Measurements from ENCODE around the gene NTN3. TPM values are rescaled to one million over a fixed set of nuclear protein-coding genes. Genes with fewer than 3 reads are reported as not detected.
"Not testable (repeated sequence)": the region's sequence is repeated elsewhere in the genome, so short reads cannot be mapped to it uniquely, and the experiment has no call there.

The NTN3 gene
- total RNA-seq, 3 donors from 2014 or later (not counting 1 experiment from before 2014, with no cell fraction given) = not detected

DNA sequence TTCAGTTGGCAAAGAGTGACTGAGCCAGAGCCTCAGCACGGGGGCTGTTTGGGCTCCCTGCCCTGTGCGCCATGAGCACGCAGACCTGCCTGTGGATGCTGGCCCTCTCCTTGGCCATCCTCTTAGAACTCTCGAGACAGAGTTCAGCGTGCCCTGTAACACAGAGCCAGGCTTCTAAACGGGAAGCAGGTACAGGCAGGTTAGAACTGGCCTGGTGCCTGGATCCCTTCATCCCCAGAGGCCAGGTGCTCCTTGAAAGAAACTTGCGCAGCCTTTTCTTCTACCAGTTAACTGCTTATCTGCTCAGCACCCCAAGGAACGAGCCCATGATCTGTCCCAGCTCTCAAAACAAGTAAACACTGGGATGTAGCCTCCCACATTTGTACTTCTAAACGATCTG lies 35.0 kb upstream of the NTN3 start:
- Mint-ChIP-seq H3K27me3 (ENCODE audit: low read depth in 2 of 2) (no peaks in the 10 kb centered on the region), H3K27ac (peak overlapping the region in 1 of 2 donors; percentile 88), H3K9me3 (no peaks in the 10 kb centered on the region), H3K36me3 (no peaks in the 10 kb centered on the region), H3K4me1 (peaks cover 17 to 19% of the 10 kb centered on the region in 2 donors), H3K4me3 (no peak overlapping the region)
- intact Hi-C loops (cut with micrococcal nuclease) = no loop called here
- Histone ChIP-seq H3K27ac (ENCODE audit: low read length) (no peak overlapping the region), H3K9me3 (ENCODE audit: control insufficient read depth, insufficient read depth, low read length) (no peaks in the 10 kb centered on the region), H3K36me3 (ENCODE audit: control insufficient read depth, insufficient read depth, low read length) (peaks cover 17% of the 10 kb centered on the region), H3K27me3 (ENCODE audit: control insufficient read depth, insufficient read depth, low read length) (no peaks in the 10 kb centered on the region), H3K4me1 (ENCODE audit: control insufficient read depth, insufficient read depth, low read length) (peaks cover 39% of the 10 kb centered on the region), H3K4me3 (ENCODE audit: low read length) (no peak overlapping the region)
- DNase-seq (no peak), ATAC-seq (no peak)
- WGBS (ENCODE audit: insufficient coverage) = 99% methylated on average over 9 of the region's 9 CpGs
- no peak for TF ChIP-seq CTCF (IDR thresholded peaks at IDR 0.05)

DNA sequence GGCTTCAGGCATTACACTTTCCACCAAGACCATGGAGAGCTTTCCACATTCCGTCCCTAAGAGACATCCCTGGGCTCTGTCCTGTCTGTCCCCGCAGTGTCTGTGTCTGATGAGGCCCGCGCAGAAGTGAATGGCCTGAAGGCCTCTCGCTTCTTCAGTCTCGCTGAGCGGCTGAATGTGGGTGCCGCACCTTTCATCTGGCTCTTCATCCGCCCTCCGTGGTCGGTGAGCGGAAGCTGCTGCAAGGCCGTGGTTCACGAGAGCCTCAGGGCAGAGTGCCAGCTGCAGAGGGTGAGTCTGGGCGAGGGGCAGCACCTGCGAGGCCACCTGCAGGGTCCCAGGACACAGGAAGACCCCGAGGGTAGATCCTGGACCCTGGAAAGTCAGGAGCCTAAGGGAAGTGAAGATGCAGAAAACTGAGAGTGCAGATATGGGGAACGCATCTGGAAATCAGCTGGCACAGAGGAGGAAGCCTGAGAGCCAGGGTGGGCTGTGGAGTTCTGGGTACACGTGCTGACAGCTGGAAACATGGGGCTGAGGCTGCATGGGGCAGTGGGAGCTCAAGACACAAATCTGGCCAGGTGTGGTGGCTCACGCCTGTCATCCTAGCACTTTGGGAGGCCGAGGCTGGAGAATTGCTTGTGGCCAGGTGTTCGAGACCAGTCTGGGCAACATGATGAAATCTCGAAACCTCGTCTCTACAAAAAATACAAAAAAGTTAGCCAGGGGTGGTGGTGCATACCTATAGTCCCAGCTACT lies 33.9 kb upstream of the NTN3 start:
- intact Hi-C loops (cut with micrococcal nuclease) = no loop called here
- Histone ChIP-seq H3K4me3 (ENCODE audit: low read length) (no peak overlapping the region), H3K9me3 (ENCODE audit: control insufficient read depth, insufficient read depth, low read length) (no peaks in the 10 kb centered on the region), H3K4me1 (ENCODE audit: control insufficient read depth, insufficient read depth, low read length) (peaks cover 39% of the 10 kb centered on the region), H3K27ac (ENCODE audit: low read length) (peak overlapping the region; percentile 48), H3K36me3 (ENCODE audit: control insufficient read depth, insufficient read depth, low read length) (peaks cover 16% of the 10 kb centered on the region), H3K27me3 (ENCODE audit: control insufficient read depth, insufficient read depth, low read length) (no peaks in the 10 kb centered on the region)
- Mint-ChIP-seq H3K4me1 (peaks cover 17 to 19% of the 10 kb centered on the region in 2 donors), H3K36me3 (no peaks in the 10 kb centered on the region), H3K9me3 (no peaks in the 10 kb centered on the region), H3K4me3 (peak overlapping the region; percentile 67), H3K27ac (peak overlapping the region; percentile 80 to 88), H3K27me3 (ENCODE audit: low read depth in 2 of 2) (no peaks in the 10 kb centered on the region)
- WGBS (ENCODE audit: insufficient coverage) = 84% methylated on average over 24 of the region's 24 CpGs
- peak; percentile 44 to 82 (median 72) for ATAC-seq
- no peak for DNase-seq
- no peak for TF ChIP-seq CTCF (IDR thresholded peaks at IDR 0.05)

- Histone ChIP-seq H3K4me3 (ENCODE audit: low read length) (no peak overlapping the region), H3K27ac (ENCODE audit: low read length) (no peak overlapping the region), H3K36me3 (ENCODE audit: control insufficient read depth, insufficient read depth, low read length) (peaks cover 7% of the 10 kb centered on the region), H3K9me3 (ENCODE audit: control insufficient read depth, insufficient read depth, low read length) (no peaks in the 10 kb centered on the region), H3K4me1 (ENCODE audit: control insufficient read depth, insufficient read depth, low read length) (peaks cover 39% of the 10 kb centered on the region), H3K27me3 (ENCODE audit: control insufficient read depth, insufficient read depth, low read length) (no peaks in the 10 kb centered on the region)
- H3K4me1 Mint-ChIP-seq = peaks cover 17 to 19% of the 10 kb centered on the region in 2 donors
- no peak overlapping the region for H3K4me3 Mint-ChIP-seq
- no peak for ATAC-seq
- H3K27me3 Mint-ChIP-seq (ENCODE audit: low read depth in 2 of 2) = no peaks in the 10 kb centered on the region
- intact Hi-C loops (cut with micrococcal nuclease) = no loop called here
- no peak for DNase-seq
- no peak overlapping the region for H3K27ac Mint-ChIP-seq
- no peaks in the 10 kb centered on the region for H3K9me3 Mint-ChIP-seq
- no peaks in the 10 kb centered on the region for H3K36me3 Mint-ChIP-seq
- 97% methylated on average over 14 of the region's 14 CpGs for WGBS (ENCODE audit: insufficient coverage)
- TF ChIP-seq CTCF (IDR thresholded peaks at IDR 0.05) = no peak
These were observed 33.0 kb upstream of the NTN3 start for GRCh38 chr16:2438121-2438520.

DNA sequence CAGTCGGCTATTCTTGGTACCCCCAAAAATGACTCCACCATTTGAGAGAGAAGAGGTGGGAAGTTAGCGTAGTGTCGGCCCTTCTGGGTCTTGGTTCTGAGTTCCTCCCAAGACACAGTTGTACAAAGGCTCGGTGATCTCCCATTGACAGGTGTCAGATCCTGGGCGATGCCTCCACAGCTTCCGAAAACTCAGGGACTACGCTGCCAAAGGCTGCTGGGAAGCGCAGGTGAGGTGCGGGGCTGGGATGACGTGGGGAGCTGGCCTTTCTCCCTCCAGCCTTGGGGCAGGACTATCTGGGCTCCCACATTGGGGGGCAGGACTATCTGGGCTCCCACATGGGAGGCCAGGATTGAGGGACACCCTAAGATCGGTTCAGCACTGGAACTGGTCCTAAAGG lies 31.5 kb upstream of the NTN3 start:
- Mint-ChIP-seq H3K27ac (peak overlapping the region; percentile 78 to 79), H3K4me3 (no peak overlapping the region), H3K36me3 (no peaks in the 10 kb centered on the region), H3K27me3 (ENCODE audit: low read depth in 2 of 2) (no peaks in the 10 kb centered on the region), H3K9me3 (no peaks in the 10 kb centered on the region), H3K4me1 (peaks cover 17 to 19% of the 10 kb centered on the region in 2 donors)
- Histone ChIP-seq H3K4me3 (ENCODE audit: low read length) (no peak overlapping the region), H3K9me3 (ENCODE audit: control insufficient read depth, insufficient read depth, low read length) (no peaks in the 10 kb centered on the region), H3K36me3 (ENCODE audit: control insufficient read depth, insufficient read depth, low read length) (peaks cover 10% of the 10 kb centered on the region), H3K27me3 (ENCODE audit: control insufficient read depth, insufficient read depth, low read length) (no peaks in the 10 kb centered on the region), H3K27ac (ENCODE audit: low read length) (peak overlapping the region; percentile 27), H3K4me1 (ENCODE audit: control insufficient read depth, insufficient read depth, low read length) (peaks cover 39% of the 10 kb centered on the region)
- intact Hi-C loops (cut with micrococcal nuclease) = no loop called here
- no peak for TF ChIP-seq CTCF (IDR thresholded peaks at IDR 0.05)
- DNase-seq (no peak), ATAC-seq (no peak)
- 97% methylated on average over 11 of the region's 11 CpGs for WGBS (ENCODE audit: insufficient coverage)

GRCh38 chr16:2441143-2441804 lies 29.8 kb upstream of the NTN3 start:
- H3K27ac Mint-ChIP-seq; ATAC-seq; H3K9me3 ChIP-seq (ENCODE audit: control insufficient read depth, insufficient read depth, low read length); H3K4me3 Mint-ChIP-seq; H3K36me3 Mint-ChIP-seq; H3K9me3 Mint-ChIP-seq; H3K4me3 ChIP-seq (ENCODE audit: low read length); H3K27ac ChIP-seq (ENCODE audit: low read length); H3K27me3 ChIP-seq (ENCODE audit: control insufficient read depth, insufficient read depth, low read length); intact Hi-C loops (cut with micrococcal nuclease); DNase-seq; H3K27me3 Mint-ChIP-seq (ENCODE audit: low read depth in 2 of 2): not testable (repeated sequence)
- WGBS (ENCODE audit: insufficient coverage) = 83% methylated on average over 14 of the region's 15 CpGs
- Histone ChIP-seq H3K36me3 (ENCODE audit: control insufficient read depth, insufficient read depth, low read length) (peaks cover 16% of the 10 kb centered on the region), H3K4me1 (ENCODE audit: control insufficient read depth, insufficient read depth, low read length) (peaks cover 35% of the 10 kb centered on the region)
- H3K4me1 Mint-ChIP-seq = peaks cover 17 to 19% of the 10 kb centered on the region in 2 donors
